ENCODE measurements around the gene RIN3. TPM values are rescaled to one million over a fixed set of nuclear protein-coding genes. Genes with fewer than 3 reads are reported as not detected.

The RIN3 gene
- total RNA-seq: 10 to 100 TPM; 15.8 to 16.0 TPM

GRCh38 chr14:92513204-92513965 lies at the start of gene RIN3:
TSS of gene RIN3 (plus strand) at chr14:92513781. CDS start at chr14:92513933, 152 bp downstream.
- Mint-ChIP-seq H3K9me3 (no peaks in the 10 kb centered on the region), H3K36me3 (ENCODE audit: low read depth) (no peaks in the 10 kb centered on the region), H3K27me3 (ENCODE audit: low read depth) (no peaks in the 10 kb centered on the region), H3K4me3 (peak within 1 kb of the TSS; percentile 68), H3K27ac (peak within 1 kb of the TSS; percentile 26), H3K4me1 (ENCODE audit: low read depth) (peaks cover 19% of the 10 kb centered on the region)
- peak; percentile 61 for DNase-seq
- intact Hi-C loops (cut with micrococcal nuclease): loop anchor here (2.0 kb wide), 1 partner anchor 17 kb away; no protein-coding TSS in a partner anchor
- CTCF ChIA-PET: interaction anchor here (0.6 to 1.0 kb wide), 3 partner anchors 88 to 362 kb away, joined by 3 to 4 read pairs (median 3); no protein-coding TSS in a partner anchor

- DNase-seq: no peak
- no peak overlapping the region for H3K27ac Mint-ChIP-seq
- peaks cover 18% of the 10 kb centered on the region for H3K4me1 Mint-ChIP-seq (ENCODE audit: low read depth)
- CTCF ChIA-PET: no interaction called here
- H3K9me3 Mint-ChIP-seq: peaks cover 4% of the 10 kb centered on the region
- no peak overlapping the region for H3K4me3 Mint-ChIP-seq
- no peaks in the 10 kb centered on the region for H3K27me3 Mint-ChIP-seq (ENCODE audit: low read depth)
- H3K36me3 Mint-ChIP-seq (ENCODE audit: low read depth): no peaks in the 10 kb centered on the region
- intact Hi-C loops (cut with micrococcal nuclease): loop anchor here (5.0 kb wide), 1 partner anchor 138 kb away; no protein-coding TSS in a partner anchor
Observed at GRCh38 chr14:92464156-92464555, 49.4 kb upstream of the RIN3 start.

- no peak overlapping the region for H3K27ac Mint-ChIP-seq
- DNase-seq: no peak
- H3K9me3 Mint-ChIP-seq: peaks cover 4% of the 10 kb centered on the region
- CTCF ChIA-PET: no interaction called here
- H3K4me1 Mint-ChIP-seq (ENCODE audit: low read depth): peaks cover 15% of the 10 kb centered on the region
- no peak overlapping the region for H3K4me3 Mint-ChIP-seq
- intact Hi-C loops (cut with micrococcal nuclease): loop anchor here (5.0 kb wide), 1 partner anchor 138 kb away; no protein-coding TSS in a partner anchor
- no peaks in the 10 kb centered on the region for H3K27me3 Mint-ChIP-seq (ENCODE audit: low read depth)
- no peaks in the 10 kb centered on the region for H3K36me3 Mint-ChIP-seq (ENCODE audit: low read depth)
Observed at GRCh38 chr14:92464716-92465115, 48.9 kb upstream of the RIN3 start.

GRCh38 chr14:92465353-92466055 lies 48.1 kb upstream of the RIN3 start:
- Mint-ChIP-seq H3K27ac (no peak overlapping the region), H3K9me3 (peaks cover 4% of the 10 kb centered on the region), H3K4me1 (ENCODE audit: low read depth) (peaks cover 11% of the 10 kb centered on the region), H3K4me3 (no peak overlapping the region), H3K27me3 (ENCODE audit: low read depth) (no peaks in the 10 kb centered on the region), H3K36me3 (ENCODE audit: low read depth) (no peaks in the 10 kb centered on the region)
- CTCF ChIA-PET: interaction anchor here (1.6 to 1.7 kb wide), 2 partner anchors 9 to 148 kb away, joined by 4 to 7 read pairs; no protein-coding TSS in a partner anchor
- intact Hi-C loops (cut with micrococcal nuclease): no loop called here
- no peak for DNase-seq

GRCh38 chr14:92466059-92466458 lies 47.5 kb upstream of the RIN3 start:
- Mint-ChIP-seq H3K27ac (no peak overlapping the region), H3K4me3 (no peak overlapping the region), H3K4me1 (ENCODE audit: low read depth) (peaks cover 11% of the 10 kb centered on the region), H3K36me3 (ENCODE audit: low read depth) (no peaks in the 10 kb centered on the region), H3K9me3 (peaks cover 4% of the 10 kb centered on the region), H3K27me3 (ENCODE audit: low read depth) (no peaks in the 10 kb centered on the region)
- DNase-seq: no peak
- intact Hi-C loops (cut with micrococcal nuclease): no loop called here
- CTCF ChIA-PET: interaction anchor here (0.7 to 1.7 kb wide), 3 partner anchors 9 to 165 kb away, joined by 3 to 7 read pairs (median 4); no protein-coding TSS in a partner anchor

- Mint-ChIP-seq H3K4me1 (ENCODE audit: low read depth) (peaks cover 10% of the 10 kb centered on the region), H3K36me3 (ENCODE audit: low read depth) (no peaks in the 10 kb centered on the region), H3K27ac (no peak overlapping the region), H3K4me3 (no peak overlapping the region), H3K9me3 (peaks cover 4% of the 10 kb centered on the region), H3K27me3 (ENCODE audit: low read depth) (no peaks in the 10 kb centered on the region)
- no peak for DNase-seq
- CTCF ChIA-PET: no interaction called here
- intact Hi-C loops (cut with micrococcal nuclease): no loop called here
Observed at GRCh38 chr14:92469515-92469914, 44.1 kb upstream of the RIN3 start.

- no peak overlapping the region for H3K4me3 Mint-ChIP-seq
- H3K27ac Mint-ChIP-seq: no peak overlapping the region
- intact Hi-C loops (cut with micrococcal nuclease): no loop called here
- peaks cover 10% of the 10 kb centered on the region for H3K4me1 Mint-ChIP-seq (ENCODE audit: low read depth)
- H3K36me3 Mint-ChIP-seq (ENCODE audit: low read depth): no peaks in the 10 kb centered on the region
- H3K9me3 Mint-ChIP-seq: peaks cover 4% of the 10 kb centered on the region
- no peaks in the 10 kb centered on the region for H3K27me3 Mint-ChIP-seq (ENCODE audit: low read depth)
- DNase-seq: no peak
- CTCF ChIA-PET: no interaction called here
Observed at GRCh38 chr14:92470215-92470614, 43.4 kb upstream of the RIN3 start.

- Mint-ChIP-seq H3K9me3 (peaks cover 4% of the 10 kb centered on the region), H3K27me3 (ENCODE audit: low read depth) (no peaks in the 10 kb centered on the region), H3K4me3 (no peak overlapping the region), H3K4me1 (ENCODE audit: low read depth) (peaks cover 10% of the 10 kb centered on the region), H3K27ac (no peak overlapping the region), H3K36me3 (ENCODE audit: low read depth) (no peaks in the 10 kb centered on the region)
- DNase-seq: no peak
- CTCF ChIA-PET: no interaction called here
- intact Hi-C loops (cut with micrococcal nuclease): no loop called here
Observed at GRCh38 chr14:92470811-92471210, 42.8 kb upstream of the RIN3 start.

- Mint-ChIP-seq H3K27ac (no peak overlapping the region), H3K4me3 (no peak overlapping the region), H3K36me3 (ENCODE audit: low read depth) (no peaks in the 10 kb centered on the region), H3K27me3 (ENCODE audit: low read depth) (no peaks in the 10 kb centered on the region), H3K4me1 (ENCODE audit: low read depth) (peaks cover 10% of the 10 kb centered on the region), H3K9me3 (peaks cover 4% of the 10 kb centered on the region)
- intact Hi-C loops (cut with micrococcal nuclease): no loop called here
- no peak for DNase-seq
- CTCF ChIA-PET: no interaction called here
Observed at GRCh38 chr14:92471919-92472318, 41.7 kb upstream of the RIN3 start.

- no peaks in the 10 kb centered on the region for H3K9me3 Mint-ChIP-seq
- no peak overlapping the region for H3K4me3 Mint-ChIP-seq
- no peaks in the 10 kb centered on the region for H3K27me3 Mint-ChIP-seq (ENCODE audit: low read depth)
- CTCF ChIA-PET: no interaction called here
- intact Hi-C loops (cut with micrococcal nuclease): no loop called here
- no peaks in the 10 kb centered on the region for H3K36me3 Mint-ChIP-seq (ENCODE audit: low read depth)
- no peak for DNase-seq
- H3K27ac Mint-ChIP-seq: no peak overlapping the region
- H3K4me1 Mint-ChIP-seq (ENCODE audit: low read depth): peaks cover 10% of the 10 kb centered on the region
Observed at GRCh38 chr14:92472860-92473259, 40.7 kb upstream of the RIN3 start.

GRCh38 chr14:92473261-92473968 lies 40.2 kb upstream of the RIN3 start:
- H3K4me3 Mint-ChIP-seq: no peak overlapping the region
- no peaks in the 10 kb centered on the region for H3K9me3 Mint-ChIP-seq
- intact Hi-C loops (cut with micrococcal nuclease): no loop called here
- no peaks in the 10 kb centered on the region for H3K27me3 Mint-ChIP-seq (ENCODE audit: low read depth)
- H3K27ac Mint-ChIP-seq: no peak overlapping the region
- no peaks in the 10 kb centered on the region for H3K36me3 Mint-ChIP-seq (ENCODE audit: low read depth)
- CTCF ChIA-PET: no interaction called here
- no peak for DNase-seq
- H3K4me1 Mint-ChIP-seq (ENCODE audit: low read depth): peaks cover 10% of the 10 kb centered on the region

- Mint-ChIP-seq H3K9me3 (no peaks in the 10 kb centered on the region), H3K4me3 (no peak overlapping the region), H3K4me1 (ENCODE audit: low read depth) (peaks cover 10% of the 10 kb centered on the region), H3K36me3 (ENCODE audit: low read depth) (no peaks in the 10 kb centered on the region), H3K27me3 (ENCODE audit: low read depth) (no peaks in the 10 kb centered on the region), H3K27ac (no peak overlapping the region)
- CTCF ChIA-PET: no interaction called here
- intact Hi-C loops (cut with micrococcal nuclease): no loop called here
- DNase-seq: no peak
Observed at GRCh38 chr14:92473969-92474535, 39.5 kb upstream of the RIN3 start.

Data from activated naive CD4-positive, alpha-beta T cell treated with anti-CD3 and anti-CD28 coated beads for 36 hours (primary cell).